COLO668 (cell line): ENCODE data around the gene IL23R.
"Not testable (repeated sequence)": the region's sequence is repeated elsewhere in the genome, so short reads cannot be mapped to it uniquely, and the experiment has no call there.

Experiments
- DNase-seq: peaks from one replicate; lab custom pipeline; 2025; ENCODE audit not compliant: unreplicated experiment; lab: John Stamatoyannopoulos, UW

The IL23R gene

GRCh38 chr1:67191668-67192520 lies 25.6 kb downstream of the IL23R start:
- DNase-seq = no peak

- DNase-seq = no peak
Measured at GRCh38 chr1:67192902-67193301, 26.6 kb downstream of the IL23R start.

GRCh38 chr1:67193704-67194103 lies 27.4 kb downstream of the IL23R start:
- no peak for DNase-seq

- no peak for DNase-seq
Measured at GRCh38 chr1:67194209-67194863, 28.1 kb downstream of the IL23R start.

- no peak for DNase-seq
Measured at GRCh38 chr1:67200755-67201154, 34.5 kb downstream of the IL23R start.

- DNase-seq = no peak
Measured at GRCh38 chr1:67201891-67202290, 35.6 kb downstream of the IL23R start.

- DNase-seq = no peak
Measured at GRCh38 chr1:67204298-67204980, 38.2 kb downstream of the IL23R start.

GRCh38 chr1:67207398-67207797 lies 41.1 kb downstream of the IL23R start:
- not testable (repeated sequence) for DNase-seq

- no peak for DNase-seq
Measured at GRCh38 chr1:67208217-67208616, 42.0 kb downstream of the IL23R start.

- no peak for DNase-seq
Measured at GRCh38 chr1:67209521-67209920, 43.3 kb downstream of the IL23R start.

- DNase-seq = peak; percentile 49
Measured at GRCh38 chr1:67211589-67212563, 45.6 kb downstream of the IL23R start.

- DNase-seq = no peak
Measured at GRCh38 chr1:67213164-67213563, 46.9 kb downstream of the IL23R start.

- DNase-seq = no peak
Measured at GRCh38 chr1:67213948-67214347, 47.7 kb downstream of the IL23R start.

GRCh38 chr1:67214420-67215174 lies 48.3 kb downstream of the IL23R start:
- no peak for DNase-seq

- no peak for DNase-seq
Measured at GRCh38 chr1:67216401-67216800, 50.1 kb downstream of the IL23R start.

GRCh38 chr1:67217417-67217816 lies 51.2 kb downstream of the IL23R start:
- no peak for DNase-seq

GRCh38 chr1:67217938-67218337 lies 51.7 kb downstream of the IL23R start:
- DNase-seq = no peak

- no peak for DNase-seq
Measured at GRCh38 chr1:67224856-67225255, 58.6 kb downstream of the IL23R start.

GRCh38 chr1:67226688-67227087 lies 60.4 kb downstream of the IL23R start:
- no peak for DNase-seq

- DNase-seq = no peak
Measured at GRCh38 chr1:67227196-67227595, 60.9 kb downstream of the IL23R start.
